Stimulated activated naive CD8-positive, alpha-beta T cell treated with anti-CD3 and anti-CD28 coated beads, Interleukin-15, Interleukin-2, amounts not matched to agents 100 ng/mL and 50 ng/mL, for 24 hours (primary cell): ENCODE results near the gene CRISPLD2.
A peak's percentile ranks its signal among the peaks of the same experiment; 100 is the strongest.

Experiments
- H3K27ac Mint-ChIP-seq: one replicate; pipeline ENCODE4 v1.8.0; 2021; ENCODE audit warnings: mild to moderate bottlenecking, mixed read lengths
- H3K27me3 Mint-ChIP-seq: one replicate; pipeline ENCODE4 v1.8.0; 2021; ENCODE audit warnings: mixed read lengths
- H3K36me3 Mint-ChIP-seq: one replicate; pipeline ENCODE4 v1.8.0; 2021; ENCODE audit warnings: low read depth, mixed read lengths
- H3K4me1 Mint-ChIP-seq: one replicate; pipeline ENCODE4 v1.8.0; 2021; ENCODE audit warnings: low read depth, mixed read lengths
- H3K4me3 Mint-ChIP-seq: one replicate; pipeline ENCODE4 v1.8.0; 2021; ENCODE audit warnings: mild to moderate bottlenecking, mixed read lengths
- H3K9me3 Mint-ChIP-seq: one replicate; pipeline ENCODE4 v1.8.0; 2021; ENCODE audit warnings: mixed read lengths

CRISPLD2 gene, protein sequence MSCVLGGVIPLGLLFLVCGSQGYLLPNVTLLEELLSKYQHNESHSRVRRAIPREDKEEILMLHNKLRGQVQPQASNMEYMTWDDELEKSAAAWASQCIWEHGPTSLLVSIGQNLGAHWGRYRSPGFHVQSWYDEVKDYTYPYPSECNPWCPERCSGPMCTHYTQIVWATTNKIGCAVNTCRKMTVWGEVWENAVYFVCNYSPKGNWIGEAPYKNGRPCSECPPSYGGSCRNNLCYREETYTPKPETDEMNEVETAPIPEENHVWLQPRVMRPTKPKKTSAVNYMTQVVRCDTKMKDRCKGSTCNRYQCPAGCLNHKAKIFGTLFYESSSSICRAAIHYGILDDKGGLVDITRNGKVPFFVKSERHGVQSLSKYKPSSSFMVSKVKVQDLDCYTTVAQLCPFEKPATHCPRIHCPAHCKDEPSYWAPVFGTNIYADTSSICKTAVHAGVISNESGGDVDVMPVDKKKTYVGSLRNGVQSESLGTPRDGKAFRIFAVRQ

DNA sequence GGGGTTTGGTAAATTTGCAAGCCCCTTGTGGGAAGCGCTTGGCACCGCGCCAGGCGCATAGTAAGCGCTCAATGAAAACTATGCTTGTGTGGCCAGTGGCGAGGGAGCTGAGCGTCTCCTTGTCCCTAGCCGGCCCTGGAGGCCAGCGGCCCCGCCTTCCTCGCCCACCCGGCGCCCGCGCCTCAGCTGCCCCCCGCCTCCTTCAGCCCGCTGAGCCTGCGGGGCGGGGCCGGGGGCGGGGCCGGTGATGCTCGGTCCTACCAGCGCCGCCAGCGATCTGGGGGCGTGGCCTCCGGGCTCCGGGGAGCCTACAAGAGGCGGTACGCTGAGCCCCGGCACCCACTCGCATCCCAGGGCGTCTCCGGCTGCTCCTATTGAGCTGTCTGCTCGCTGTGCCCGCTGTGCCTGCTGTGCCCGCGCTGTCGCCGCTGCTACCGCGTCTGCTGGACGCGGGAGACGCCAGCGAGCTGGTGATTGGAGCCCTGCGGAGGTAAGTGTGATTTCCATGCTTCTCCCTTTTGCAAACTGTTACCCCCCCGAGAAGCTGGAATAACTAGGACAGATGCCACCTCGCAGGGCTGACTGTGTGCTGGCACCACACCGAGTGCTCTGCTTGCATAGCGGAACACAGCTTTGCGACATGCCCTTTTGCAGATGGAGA, at the start of gene CRISPLD2:
Gene CRISPLD2, plus strand, starts transcription at position 342 of the 661 bp plus-strand sequence. CDS start 18,511 bp downstream, outside the sequence.
- H3K9me3 Mint-ChIP-seq = no peaks in the 10 kb centered on the region
- no peak within 1 kb of the TSS for H3K27ac Mint-ChIP-seq
- H3K4me3 Mint-ChIP-seq = peak within 1 kb of the TSS; percentile 69
- peaks cover 9% of the 10 kb centered on the region for H3K4me1 Mint-ChIP-seq
- H3K27me3 Mint-ChIP-seq = peaks cover 38% of the 10 kb centered on the region
- H3K36me3 Mint-ChIP-seq = no peaks in the 10 kb centered on the region

GRCh38 chr16:84773312-84773711, 46.5 kb upstream of the CRISPLD2 start:
- Mint-ChIP-seq H3K27me3 (no peaks in the 10 kb centered on the region), H3K27ac (no peak overlapping the region), H3K9me3 (no peaks in the 10 kb centered on the region), H3K4me3 (no peak overlapping the region), H3K36me3 (peaks cover 64% of the 10 kb centered on the region), H3K4me1 (no peaks in the 10 kb centered on the region)

DNA sequence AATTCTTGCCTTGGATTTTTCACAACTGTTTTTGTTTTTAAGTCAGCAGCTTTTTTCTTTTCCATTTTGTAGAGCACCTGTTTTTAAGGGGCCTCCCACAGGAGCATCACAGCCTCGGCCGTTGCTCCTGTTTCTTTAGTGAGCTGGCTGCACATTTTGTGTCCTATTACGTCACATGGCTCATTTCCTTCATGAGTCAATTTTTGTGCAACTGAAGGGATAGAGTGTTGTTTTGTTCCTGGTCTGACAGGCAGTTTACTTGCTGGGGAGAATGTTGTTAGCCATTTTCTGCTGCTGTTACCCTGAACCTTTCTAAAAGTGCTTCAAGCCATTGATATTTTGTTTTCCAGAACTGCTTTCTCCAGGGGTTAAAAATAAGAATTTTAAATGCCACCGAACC, 45.0 kb upstream of the CRISPLD2 start:
- H3K36me3 Mint-ChIP-seq = peaks cover 64% of the 10 kb centered on the region
- H3K27ac Mint-ChIP-seq = no peak overlapping the region
- no peaks in the 10 kb centered on the region for H3K4me1 Mint-ChIP-seq
- no peaks in the 10 kb centered on the region for H3K27me3 Mint-ChIP-seq
- H3K9me3 Mint-ChIP-seq = no peaks in the 10 kb centered on the region
- H3K4me3 Mint-ChIP-seq = no peak overlapping the region

- Mint-ChIP-seq H3K4me3 (no peak overlapping the region), H3K27ac (peak overlapping the region; percentile 50), H3K36me3 (peaks cover 64% of the 10 kb centered on the region), H3K4me1 (no peaks in the 10 kb centered on the region), H3K9me3 (no peaks in the 10 kb centered on the region), H3K27me3 (no peaks in the 10 kb centered on the region)
Observed at GRCh38 chr16:84775262-84775810, 44.4 kb upstream of the CRISPLD2 start.

GRCh38 chr16:84777435-84777834, 42.4 kb upstream of the CRISPLD2 start:
- Mint-ChIP-seq H3K36me3 (peaks cover 67% of the 10 kb centered on the region), H3K27ac (no peak overlapping the region), H3K27me3 (no peaks in the 10 kb centered on the region), H3K4me3 (no peak overlapping the region), H3K9me3 (no peaks in the 10 kb centered on the region), H3K4me1 (no peaks in the 10 kb centered on the region)

- Mint-ChIP-seq H3K27ac (no peak overlapping the region), H3K27me3 (no peaks in the 10 kb centered on the region), H3K4me1 (no peaks in the 10 kb centered on the region), H3K9me3 (no peaks in the 10 kb centered on the region), H3K36me3 (peaks cover 56% of the 10 kb centered on the region), H3K4me3 (no peak overlapping the region)
Observed at GRCh38 chr16:84778720-84779119, 41.1 kb upstream of the CRISPLD2 start.

DNA sequence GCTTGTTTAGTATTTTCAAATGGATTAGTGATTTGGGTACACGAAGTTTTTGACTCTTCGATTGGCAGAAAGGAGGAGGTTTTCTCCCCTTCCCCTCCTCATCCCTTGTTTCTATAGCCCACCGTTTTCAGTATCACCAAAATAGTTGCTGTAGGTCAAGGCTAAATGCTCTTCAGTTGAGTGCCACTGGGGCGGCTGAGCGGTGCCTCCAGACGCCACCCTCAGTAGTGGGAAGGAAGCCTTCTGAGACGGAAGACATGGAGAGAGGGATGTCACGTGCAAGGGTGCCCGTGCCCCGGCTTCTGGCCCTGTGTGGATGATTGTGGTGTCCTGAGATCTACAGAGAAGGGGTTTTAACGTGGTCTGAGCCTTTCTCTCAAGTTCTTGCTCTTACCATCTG, 39.7 kb upstream of the CRISPLD2 start:
- no peaks in the 10 kb centered on the region for H3K4me1 Mint-ChIP-seq
- no peak overlapping the region for H3K27ac Mint-ChIP-seq
- H3K27me3 Mint-ChIP-seq = no peaks in the 10 kb centered on the region
- H3K36me3 Mint-ChIP-seq = peaks cover 45% of the 10 kb centered on the region
- H3K4me3 Mint-ChIP-seq = no peak overlapping the region
- H3K9me3 Mint-ChIP-seq = no peaks in the 10 kb centered on the region

GRCh38 chr16:84780544-84781376, 39.0 kb upstream of the CRISPLD2 start:
- Mint-ChIP-seq H3K27me3 (no peaks in the 10 kb centered on the region), H3K27ac (peak overlapping the region; percentile 3), H3K9me3 (no peaks in the 10 kb centered on the region), H3K36me3 (peaks cover 40% of the 10 kb centered on the region), H3K4me3 (no peak overlapping the region), H3K4me1 (no peaks in the 10 kb centered on the region)

DNA sequence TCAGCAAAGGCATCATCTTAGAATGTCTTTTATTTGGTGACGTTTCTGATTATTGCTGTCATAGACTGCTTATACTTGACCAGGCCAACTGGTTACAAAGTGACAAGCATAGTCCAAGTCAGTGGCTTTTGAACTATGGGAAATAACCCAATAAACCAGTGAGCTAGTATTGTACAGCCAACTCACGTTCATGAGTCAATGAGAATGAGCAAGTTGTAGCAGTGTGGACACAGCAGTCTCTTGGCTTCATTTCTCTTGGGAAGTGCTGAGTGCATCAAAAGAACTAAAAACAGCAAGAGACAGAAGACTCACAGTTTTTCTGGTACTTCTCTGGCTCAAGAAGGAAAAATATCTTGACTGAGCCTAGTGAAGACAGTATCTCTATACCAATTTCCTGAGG, 36.9 kb upstream of the CRISPLD2 start:
- no peak overlapping the region for H3K4me3 Mint-ChIP-seq
- no peak overlapping the region for H3K27ac Mint-ChIP-seq
- H3K9me3 Mint-ChIP-seq = no peaks in the 10 kb centered on the region
- H3K36me3 Mint-ChIP-seq = peaks cover 28% of the 10 kb centered on the region
- no peaks in the 10 kb centered on the region for H3K27me3 Mint-ChIP-seq
- peaks cover 3% of the 10 kb centered on the region for H3K4me1 Mint-ChIP-seq

GRCh38 chr16:84785843-84786581, 33.8 kb upstream of the CRISPLD2 start:
- peaks cover 4% of the 10 kb centered on the region for H3K36me3 Mint-ChIP-seq
- no peaks in the 10 kb centered on the region for H3K27me3 Mint-ChIP-seq
- H3K9me3 Mint-ChIP-seq = no peaks in the 10 kb centered on the region
- H3K4me1 Mint-ChIP-seq = peaks cover 3% of the 10 kb centered on the region
- no peak overlapping the region for H3K4me3 Mint-ChIP-seq
- H3K27ac Mint-ChIP-seq = no peak overlapping the region

GRCh38 chr16:84786605-84787262, 33.1 kb upstream of the CRISPLD2 start:
- Mint-ChIP-seq H3K9me3 (no peaks in the 10 kb centered on the region), H3K4me3 (no peak overlapping the region), H3K36me3 (peaks cover 4% of the 10 kb centered on the region), H3K4me1 (peaks cover 3% of the 10 kb centered on the region), H3K27ac (no peak overlapping the region), H3K27me3 (no peaks in the 10 kb centered on the region)

DNA sequence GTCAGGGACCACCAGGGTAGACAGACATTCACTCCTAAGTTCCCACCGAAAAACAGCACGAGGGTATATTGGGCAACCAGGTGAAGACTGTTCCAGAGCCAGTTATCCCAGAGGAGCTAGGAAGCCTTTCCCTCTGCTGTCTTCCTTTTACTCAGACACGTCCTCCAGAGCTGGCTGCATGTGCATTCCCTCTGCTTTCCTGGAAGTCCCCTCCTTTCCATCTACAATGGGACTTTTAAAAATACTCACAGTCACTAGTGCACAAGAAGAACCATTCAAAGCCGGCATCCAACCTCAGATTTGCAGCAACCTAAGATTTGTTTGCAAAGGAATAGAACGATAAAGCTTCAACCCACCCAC, 32.5 kb upstream of the CRISPLD2 start:
- H3K36me3 Mint-ChIP-seq = peaks cover under 1% of the 10 kb centered on the region
- peak overlapping the region; percentile 23 for H3K27ac Mint-ChIP-seq
- H3K4me3 Mint-ChIP-seq = no peak overlapping the region
- H3K27me3 Mint-ChIP-seq = no peaks in the 10 kb centered on the region
- H3K4me1 Mint-ChIP-seq = peaks cover 3% of the 10 kb centered on the region
- H3K9me3 Mint-ChIP-seq = no peaks in the 10 kb centered on the region

GRCh38 chr16:84788920-84789391, 30.8 kb upstream of the CRISPLD2 start:
- Mint-ChIP-seq H3K36me3 (no peaks in the 10 kb centered on the region), H3K27me3 (no peaks in the 10 kb centered on the region), H3K4me3 (no peak overlapping the region), H3K27ac (no peak overlapping the region), H3K4me1 (peaks cover 3% of the 10 kb centered on the region), H3K9me3 (no peaks in the 10 kb centered on the region)
